ENCODE results near the gene DBNL.

DNA sequence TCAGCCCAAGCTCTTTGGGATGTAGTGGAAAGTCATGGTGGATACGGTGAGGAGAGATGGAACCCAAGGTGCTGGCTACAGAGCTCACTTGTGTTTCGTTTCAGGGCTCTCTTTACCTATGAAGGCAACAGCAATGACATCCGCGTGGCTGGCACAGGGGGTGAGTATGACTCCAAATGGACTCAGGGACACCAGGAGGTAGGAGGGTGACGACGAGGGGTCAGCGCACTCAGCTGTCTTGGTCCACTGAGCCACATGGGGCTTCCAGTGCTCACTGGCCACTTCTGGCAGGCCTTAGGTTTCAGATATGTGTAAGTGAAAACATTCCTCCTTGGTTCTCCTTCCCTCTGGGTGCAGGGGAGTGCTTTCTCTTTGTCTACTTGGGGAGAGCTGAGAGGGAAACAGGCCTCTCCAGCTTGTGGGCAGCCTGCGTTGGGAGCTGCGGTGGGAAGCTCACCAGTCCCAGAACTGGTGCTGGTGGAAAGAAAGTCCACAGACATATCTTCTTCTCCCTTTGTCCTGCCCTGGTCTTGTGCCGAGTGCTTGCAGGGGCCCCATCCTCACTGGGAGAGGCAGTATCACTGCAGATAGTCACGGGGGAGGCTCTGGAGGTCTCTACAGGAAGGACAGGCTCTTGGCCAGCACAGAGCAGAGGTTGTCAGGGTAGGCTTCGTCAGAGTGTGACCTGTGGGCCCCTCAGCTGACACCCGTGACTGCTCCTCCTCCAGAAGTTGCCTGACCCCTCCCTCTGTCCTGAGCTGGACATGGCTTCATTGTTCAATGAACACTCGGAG lies 5.8 kb downstream of the DBNL start:
- TF ChIP-seq SUZ12 (IDR thresholded peaks at IDR 0.05; ENCODE audit: extremely low read depth, insufficient read depth, insufficient read length) (no peak), ZNF274 (IDR thresholded peaks at IDR 0.05; ENCODE audit: low read depth, low read length) (no peak)
